ENCODE results near the gene NMNAT1.
A peak's percentile ranks its signal among the peaks of the same experiment; 100 is the strongest.
"Not testable (repeated sequence)": the region's sequence is repeated elsewhere in the genome, so short reads cannot be mapped to it uniquely, and the experiment has no call there.

The NMNAT1 gene

GRCh38 chr1:10020678-10021077 lies 77.4 kb downstream of the NMNAT1 start:
- DNase-seq = not testable (repeated sequence)

- not testable (repeated sequence) for DNase-seq
These were observed 78.7 kb downstream of the NMNAT1 start for GRCh38 chr1:10021992-10022391.

- DNase-seq = no peak
These were observed 79.4 kb downstream of the NMNAT1 start for GRCh38 chr1:10022656-10023055.

- DNase-seq = no peak
These were observed 82.1 kb downstream of the NMNAT1 start for GRCh38 chr1:10025354-10025753.

- no peak for DNase-seq
These were observed 83.8 kb downstream of the NMNAT1 start for GRCh38 chr1:10027027-10027426.

- not testable (repeated sequence) for DNase-seq
These were observed 85.8 kb downstream of the NMNAT1 start for GRCh38 chr1:10028956-10029500.

GRCh38 chr1:10031461-10031860 lies 88.2 kb downstream of the NMNAT1 start:
- no peak for DNase-seq

- peak; percentile 97 for DNase-seq
These were observed 89.5 kb downstream of the NMNAT1 start, which contains the start of gene UBE4B for GRCh38 chr1:10032590-10033358. Gene UBE4B, plus strand, starts transcription at chr1:10032958. Its CDS starts 713 bp downstream, at chr1:10033671.

GRCh38 chr1:10033359-10033845 lies 90.1 kb downstream of the NMNAT1 start:
- DNase-seq = peak; percentile 61
